Astrocyte (in vitro differentiated cells and primary cell): ENCODE measurements around the gene RBM47. TPM values are rescaled to one million over a fixed set of nuclear protein-coding genes. Genes with fewer than 3 reads are reported as not detected.
A peak's percentile ranks its signal among the peaks of the same experiment; 100 is the strongest.

ENCODE experiments used
- DNase-seq: peaks from one replicate; pipeline ENCODE4 v3.0.0-alpha.2; 2010; ENCODE audit warnings: low read depth
- FAIRE-seq: peaks from 2 replicates; lab custom pipeline; 2011; peaks lifted over from hg19 to GRCh38; lab: Jason Lieb, UNC
- H2AFZ ChIP-seq: 2 replicates; pipeline ENCODE4 v1.6.0; 2012; ENCODE audit warnings: low read depth, low read length, inconsistent platforms
- H3K27ac ChIP-seq: 2 replicates; pipeline ENCODE4 v1.5.1; 2011; ENCODE audit warnings: low read depth, low read length, inconsistent platforms
- H3K27me3 ChIP-seq: 2 replicates; pipeline ENCODE4 v1.6.0; 2011; ENCODE audit warnings: low read length, inconsistent platforms; ENCODE audit not compliant: insufficient read depth
- H3K36me3 ChIP-seq: 2 replicates; pipeline ENCODE4 v1.5.1; 2011; ENCODE audit warnings: low read length, inconsistent platforms; ENCODE audit not compliant: insufficient read depth
- H3K4me1 ChIP-seq: 2 replicates; pipeline ENCODE4 v1.5.1; 2011; ENCODE audit warnings: low read length, inconsistent platforms; ENCODE audit not compliant: insufficient read depth
- H3K4me2 ChIP-seq: 2 replicates; pipeline ENCODE4 v1.6.0; 2012; ENCODE audit warnings: low read length, inconsistent platforms
- H3K4me3 ChIP-seq: 2 replicates; pipeline ENCODE4 v1.5.1; 2011; ENCODE audit warnings: low read depth, mild to moderate bottlenecking, low read length, inconsistent platforms; ENCODE audit not compliant: insufficient read depth
- H3K79me2 ChIP-seq: 2 replicates; pipeline ENCODE4 v1.6.0; 2012; ENCODE audit warnings: mild to moderate bottlenecking, low read length, inconsistent platforms; ENCODE audit not compliant: insufficient read depth
- H3K9ac ChIP-seq: 2 replicates; pipeline ENCODE4 v1.6.0; 2012; ENCODE audit warnings: mild to moderate bottlenecking, low read length, inconsistent platforms
- H3K9me3 ChIP-seq: 2 replicates; pipeline ENCODE4 v1.5.1; 2012; ENCODE audit warnings: low read depth, mild to moderate bottlenecking, low read length, inconsistent platforms; ENCODE audit not compliant: insufficient read depth
- H4K20me1 ChIP-seq: 2 replicates; pipeline ENCODE4 v1.6.0; 2012; ENCODE audit warnings: low read length, inconsistent platforms; ENCODE audit not compliant: insufficient read depth
- H3K27ac Mint-ChIP-seq: one replicate; pipeline ENCODE4 v1.8.0; 2021; ENCODE audit warnings: mild to moderate bottlenecking, mixed read lengths; ENCODE audit not compliant: unreplicated experiment
- H3K27me3 Mint-ChIP-seq: one replicate; pipeline ENCODE4 v1.8.0; 2021; ENCODE audit warnings: low read depth, mixed read lengths; ENCODE audit not compliant: unreplicated experiment
- H3K36me3 Mint-ChIP-seq: one replicate; pipeline ENCODE4 v1.8.0; 2021; ENCODE audit warnings: low read depth, mixed read lengths; ENCODE audit not compliant: unreplicated experiment
- H3K4me1 Mint-ChIP-seq: one replicate; pipeline ENCODE4 v1.8.0; 2021; ENCODE audit warnings: low read depth, mixed read lengths; ENCODE audit not compliant: unreplicated experiment
- H3K4me3 Mint-ChIP-seq: one replicate; pipeline ENCODE4 v1.8.0; 2021; ENCODE audit warnings: mild to moderate bottlenecking, moderate library complexity, mixed read lengths; ENCODE audit not compliant: unreplicated experiment
- H3K9me3 Mint-ChIP-seq: one replicate; pipeline ENCODE4 v1.8.0; 2021; ENCODE audit warnings: mild to moderate bottlenecking, mixed read lengths; ENCODE audit not compliant: unreplicated experiment
- EZH2 ChIP-seq: IDR thresholded peaks from 2 replicates; pipeline ENCODE4 v1.6.1; 2012; ENCODE audit warnings: mild to moderate bottlenecking, low read length, inconsistent platforms; ENCODE audit not compliant: insufficient read depth
- total RNA-seq: library from RNA; stranded (reverse); gene quantifications from 2 replicates; pipeline ENCODE4 v1.2.1, GENCODE V29; 2021
- TF ChIP-seq, protein P1 (sequence below): IDR thresholded peaks from 2 replicates; pipeline ENCODE4 v1.5.1; 2011; ENCODE audit warnings: low read depth, mild to moderate bottlenecking, inconsistent platforms, low read length, moderate library complexity; ENCODE audit not compliant: insufficient read depth

The RBM47 gene
- total RNA-seq, 1 donor from 2014 or later, result 2.9 TPM

DNA sequence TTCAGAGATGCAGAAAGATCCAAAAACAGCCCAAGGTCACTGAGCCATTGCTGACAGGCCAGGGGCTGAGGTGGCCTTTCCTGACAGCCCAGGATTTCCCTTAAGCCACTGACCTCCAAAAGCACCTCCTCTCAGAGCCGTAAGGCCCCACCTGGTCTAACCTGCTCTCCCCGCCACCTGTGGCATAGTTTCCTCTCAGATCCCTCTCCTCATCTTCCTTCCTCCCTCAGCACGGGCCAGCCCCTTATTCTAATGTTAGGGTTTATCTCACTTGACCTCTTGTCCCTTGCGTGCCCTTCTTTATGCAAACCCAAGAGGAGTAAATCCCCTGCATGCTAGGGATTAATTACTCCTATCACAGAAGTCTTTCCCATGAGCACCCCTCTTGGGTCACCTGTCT is 113.0 kb downstream of the RBM47 start:
- DNase-seq, result no peak
- no peak for FAIRE-seq

DNA sequence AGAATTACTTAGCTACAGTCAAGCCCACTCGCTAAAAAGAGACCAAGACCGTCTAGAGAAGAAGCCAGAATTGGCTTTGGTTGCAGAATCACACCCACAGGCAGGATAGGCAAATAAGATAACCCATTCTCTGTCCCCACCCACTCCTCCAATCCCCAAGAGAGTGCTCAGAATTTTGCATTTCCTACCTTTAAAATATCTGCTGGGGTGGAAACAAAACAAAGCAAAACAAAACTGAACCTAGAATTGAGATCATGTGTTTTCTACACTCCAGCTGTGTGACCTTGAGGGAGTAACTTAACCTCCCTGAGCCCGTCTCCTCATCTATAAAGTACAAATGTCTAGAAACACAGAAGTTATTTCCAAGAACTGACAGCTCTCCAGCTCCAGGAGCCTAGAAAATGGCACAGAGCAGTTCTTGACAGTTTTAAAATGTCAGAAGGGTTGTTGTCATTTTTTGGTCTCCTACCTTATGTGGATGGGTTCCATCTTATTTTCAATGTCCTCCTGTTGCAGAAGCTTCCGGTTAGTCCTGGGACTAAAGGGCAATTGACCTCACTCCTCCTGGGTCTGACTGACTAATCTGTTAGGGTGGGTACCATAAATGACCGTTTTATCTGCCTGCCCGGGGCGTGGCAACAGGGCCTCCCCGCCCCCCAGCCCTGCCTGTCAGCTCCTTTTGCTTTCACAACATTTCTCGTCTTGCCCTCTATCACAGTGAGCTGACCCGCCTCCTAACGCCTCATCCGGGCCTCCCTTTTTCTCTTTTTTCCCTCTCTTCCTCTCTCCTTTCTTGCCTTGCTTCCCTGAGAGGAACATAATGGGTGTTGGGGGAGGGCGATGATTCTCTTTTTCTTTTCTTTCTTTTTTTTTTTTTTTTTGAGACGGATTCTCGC is 114.0 kb downstream of the RBM47 start:
- H3K9me3 ChIP-seq, result no peaks in the 10 kb centered on the region
- no peak overlapping the region for H3K4me2 ChIP-seq
- H3K4me1 Mint-ChIP-seq, result peaks cover 12% of the 10 kb centered on the region
- DNase-seq (no peak), FAIRE-seq (no peak)
- H3K27ac ChIP-seq, result no peak overlapping the region
- H3K27ac Mint-ChIP-seq, result no peak overlapping the region
- no peak overlapping the region for H2AFZ ChIP-seq
- H3K79me2 ChIP-seq, result no peaks in the 10 kb centered on the region
- no peak overlapping the region for H3K9ac ChIP-seq
- no peaks in the 10 kb centered on the region for H3K27me3 ChIP-seq
- no peaks in the 10 kb centered on the region for H3K4me1 ChIP-seq
- H3K36me3 Mint-ChIP-seq, result no peaks in the 10 kb centered on the region
- TF ChIP-seq, protein P1, sequence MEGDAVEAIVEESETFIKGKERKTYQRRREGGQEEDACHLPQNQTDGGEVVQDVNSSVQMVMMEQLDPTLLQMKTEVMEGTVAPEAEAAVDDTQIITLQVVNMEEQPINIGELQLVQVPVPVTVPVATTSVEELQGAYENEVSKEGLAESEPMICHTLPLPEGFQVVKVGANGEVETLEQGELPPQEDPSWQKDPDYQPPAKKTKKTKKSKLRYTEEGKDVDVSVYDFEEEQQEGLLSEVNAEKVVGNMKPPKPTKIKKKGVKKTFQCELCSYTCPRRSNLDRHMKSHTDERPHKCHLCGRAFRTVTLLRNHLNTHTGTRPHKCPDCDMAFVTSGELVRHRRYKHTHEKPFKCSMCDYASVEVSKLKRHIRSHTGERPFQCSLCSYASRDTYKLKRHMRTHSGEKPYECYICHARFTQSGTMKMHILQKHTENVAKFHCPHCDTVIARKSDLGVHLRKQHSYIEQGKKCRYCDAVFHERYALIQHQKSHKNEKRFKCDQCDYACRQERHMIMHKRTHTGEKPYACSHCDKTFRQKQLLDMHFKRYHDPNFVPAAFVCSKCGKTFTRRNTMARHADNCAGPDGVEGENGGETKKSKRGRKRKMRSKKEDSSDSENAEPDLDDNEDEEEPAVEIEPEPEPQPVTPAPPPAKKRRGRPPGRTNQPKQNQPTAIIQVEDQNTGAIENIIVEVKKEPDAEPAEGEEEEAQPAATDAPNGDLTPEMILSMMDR, result no peak
- TF ChIP-seq EZH2, result no peak
- H3K4me3 Mint-ChIP-seq, result no peak overlapping the region
- H3K9me3 Mint-ChIP-seq, result no peaks in the 10 kb centered on the region
- H3K27me3 Mint-ChIP-seq, result no peaks in the 10 kb centered on the region
- H3K36me3 ChIP-seq, result no peaks in the 10 kb centered on the region
- H3K4me3 ChIP-seq, result no peak overlapping the region
- H4K20me1 ChIP-seq, result no peaks in the 10 kb centered on the region

More for the DNA sequence above, 113.0 kb downstream of the RBM47 start:
- no peaks in the 10 kb centered on the region for H3K36me3 ChIP-seq
- Mint-ChIP-seq H3K36me3 (no peaks in the 10 kb centered on the region), H3K27me3 (no peaks in the 10 kb centered on the region), H3K9me3 (no peaks in the 10 kb centered on the region), H3K4me1 (peaks cover 12% of the 10 kb centered on the region), H3K27ac (no peak overlapping the region), H3K4me3 (no peak overlapping the region)
- no peak overlapping the region for H3K27ac ChIP-seq
- H3K4me1 ChIP-seq, result no peaks in the 10 kb centered on the region
- no peaks in the 10 kb centered on the region for H4K20me1 ChIP-seq
- no peaks in the 10 kb centered on the region for H3K27me3 ChIP-seq
- no peaks in the 10 kb centered on the region for H3K9me3 ChIP-seq
- no peak overlapping the region for H2AFZ ChIP-seq
- no peaks in the 10 kb centered on the region for H3K79me2 ChIP-seq
- no peak overlapping the region for H3K4me3 ChIP-seq
- TF ChIP-seq EZH2, result no peak
- TF ChIP-seq, protein P1, result no peak
- no peak overlapping the region for H3K9ac ChIP-seq
- H3K4me2 ChIP-seq, result no peak overlapping the region

GRCh38 chr4:40515037-40515397 is 114.6 kb downstream of the RBM47 start:
- no peak overlapping the region for H2AFZ ChIP-seq
- no peak overlapping the region for H3K27ac Mint-ChIP-seq
- H3K9me3 ChIP-seq, result no peaks in the 10 kb centered on the region
- no peak overlapping the region for H3K4me3 Mint-ChIP-seq
- TF ChIP-seq, protein P1, result no peak
- H3K4me1 ChIP-seq, result no peaks in the 10 kb centered on the region
- FAIRE-seq, result no peak
- no peaks in the 10 kb centered on the region for H3K27me3 ChIP-seq
- peaks cover 10% of the 10 kb centered on the region for H3K4me1 Mint-ChIP-seq
- H3K9ac ChIP-seq, result no peak overlapping the region
- no peak overlapping the region for H3K4me2 ChIP-seq
- no peaks in the 10 kb centered on the region for H4K20me1 ChIP-seq
- H3K9me3 Mint-ChIP-seq, result no peaks in the 10 kb centered on the region
- no peaks in the 10 kb centered on the region for H3K36me3 ChIP-seq
- H3K27me3 Mint-ChIP-seq, result no peaks in the 10 kb centered on the region
- no peak overlapping the region for H3K4me3 ChIP-seq
- no peaks in the 10 kb centered on the region for H3K79me2 ChIP-seq
- no peak overlapping the region for H3K27ac ChIP-seq
- peak; percentile 34 for DNase-seq
- H3K36me3 Mint-ChIP-seq, result no peaks in the 10 kb centered on the region
